ENCODE measurements around the gene CLCN7.

The CLCN7 gene

DNA sequence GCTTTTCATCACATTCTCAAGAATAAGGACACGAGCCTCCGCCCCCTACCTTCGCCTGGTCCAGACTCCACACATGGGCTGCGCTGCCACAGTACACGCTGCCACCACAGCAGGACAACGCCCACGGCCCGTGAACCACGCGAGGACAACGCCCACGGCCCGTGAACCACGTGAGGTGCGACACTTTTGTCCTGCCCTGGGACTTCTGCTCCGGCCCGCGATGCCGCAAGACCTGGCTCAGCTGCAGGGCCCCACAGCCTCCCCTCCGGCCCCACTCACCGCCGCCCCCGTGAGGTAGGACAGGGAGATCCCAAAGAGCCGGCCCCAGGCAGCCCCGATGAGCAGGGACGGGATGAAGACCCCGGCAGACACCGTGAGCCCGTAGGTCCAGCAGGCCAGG lies 24.6 kb downstream of the CLCN7 start:
- no peak overlapping the region for H3K27ac ChIP-seq (ENCODE audit: low read depth, low read length)
- H3K9me3 ChIP-seq (ENCODE audit: control insufficient read depth, insufficient read depth, low read length): no peaks in the 10 kb centered on the region
- H3K27me3 ChIP-seq (ENCODE audit: control insufficient read depth, insufficient read depth, low read length): no peaks in the 10 kb centered on the region
- peaks cover 70% of the 10 kb centered on the region for H3K36me3 ChIP-seq (ENCODE audit: control insufficient read depth, insufficient read depth, low read length)
- no peaks in the 10 kb centered on the region for H3K4me1 ChIP-seq (ENCODE audit: control insufficient read depth, insufficient read depth, low read length)
- no peak overlapping the region for H3K9ac ChIP-seq (ENCODE audit: low read depth, low read length)
- H3K4me3 ChIP-seq (ENCODE audit: low read depth, low read length): no peak overlapping the region

DNA sequence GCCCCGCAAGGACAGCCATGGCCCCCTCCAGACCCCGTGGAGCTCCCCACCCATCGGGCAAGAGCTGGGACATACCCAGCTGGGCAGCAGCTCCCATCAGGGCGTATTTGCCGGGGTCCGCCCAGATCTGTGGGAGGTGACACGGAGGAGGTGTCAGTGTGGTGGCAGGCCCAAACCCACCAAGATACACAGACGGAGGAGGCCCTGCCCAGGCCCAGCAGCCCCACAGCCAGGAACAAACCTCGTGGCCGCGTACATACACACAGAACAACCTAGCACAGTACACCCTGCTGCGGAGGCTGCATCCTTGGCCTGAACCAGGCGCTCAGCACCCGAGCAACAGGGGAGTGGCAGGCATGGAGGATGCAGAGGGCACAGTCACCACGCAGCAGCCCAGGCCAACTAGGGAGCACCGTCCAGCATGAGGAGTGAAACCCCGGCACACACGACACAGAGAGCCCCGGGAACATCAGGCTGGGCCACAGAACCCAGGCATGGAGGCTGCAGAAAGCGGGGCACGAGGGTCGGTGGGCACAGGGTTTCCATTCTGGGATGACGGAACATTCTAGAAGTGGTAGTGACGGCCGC lies 25.5 kb downstream of the CLCN7 start:
- peaks cover 62% of the 10 kb centered on the region for H3K36me3 ChIP-seq (ENCODE audit: control insufficient read depth, insufficient read depth, low read length)
- no peaks in the 10 kb centered on the region for H3K9me3 ChIP-seq (ENCODE audit: control insufficient read depth, insufficient read depth, low read length)
- H3K9ac ChIP-seq (ENCODE audit: low read depth, low read length): no peak overlapping the region; the same call in 1 of the 2 replicates
- H3K27me3 ChIP-seq (ENCODE audit: control insufficient read depth, insufficient read depth, low read length): no peaks in the 10 kb centered on the region
- H3K4me3 ChIP-seq (ENCODE audit: low read depth, low read length): no peak overlapping the region
- H3K4me1 ChIP-seq (ENCODE audit: control insufficient read depth, insufficient read depth, low read length): no peaks in the 10 kb centered on the region
- no peak overlapping the region for H3K27ac ChIP-seq (ENCODE audit: low read depth, low read length)

DNA sequence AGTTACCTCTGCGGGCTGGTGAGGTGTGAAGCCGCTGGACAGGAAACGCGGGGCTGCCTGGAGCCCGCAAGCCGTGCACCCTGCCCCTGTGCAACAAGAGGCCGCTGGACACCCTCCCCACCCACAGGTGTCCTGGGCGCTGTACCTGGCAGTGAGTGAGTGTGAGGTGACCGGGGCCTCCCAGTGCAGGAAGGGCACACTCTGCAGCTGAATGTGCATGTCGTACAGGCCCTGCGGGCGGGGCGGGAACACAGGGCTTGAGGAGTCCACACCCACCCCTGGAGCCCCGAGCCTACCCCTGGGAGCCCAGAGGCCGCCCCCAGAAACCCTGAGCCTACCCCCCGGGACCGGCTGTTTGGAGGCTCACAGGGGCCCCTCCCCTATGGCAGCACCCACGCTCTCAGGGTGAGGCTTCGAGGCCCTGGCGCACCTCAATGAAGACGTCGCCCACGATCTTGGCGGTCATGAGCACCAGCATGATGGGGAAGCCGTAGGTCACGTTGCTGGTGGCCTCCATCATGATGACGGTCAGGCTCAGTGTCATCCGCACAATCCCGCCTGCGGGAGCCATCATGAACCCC lies 26.2 kb downstream of the CLCN7 start:
- peaks cover 55% of the 10 kb centered on the region for H3K36me3 ChIP-seq (ENCODE audit: control insufficient read depth, insufficient read depth, low read length)
- H3K27me3 ChIP-seq (ENCODE audit: control insufficient read depth, insufficient read depth, low read length): no peaks in the 10 kb centered on the region
- no peaks in the 10 kb centered on the region for H3K4me1 ChIP-seq (ENCODE audit: control insufficient read depth, insufficient read depth, low read length)

DNA sequence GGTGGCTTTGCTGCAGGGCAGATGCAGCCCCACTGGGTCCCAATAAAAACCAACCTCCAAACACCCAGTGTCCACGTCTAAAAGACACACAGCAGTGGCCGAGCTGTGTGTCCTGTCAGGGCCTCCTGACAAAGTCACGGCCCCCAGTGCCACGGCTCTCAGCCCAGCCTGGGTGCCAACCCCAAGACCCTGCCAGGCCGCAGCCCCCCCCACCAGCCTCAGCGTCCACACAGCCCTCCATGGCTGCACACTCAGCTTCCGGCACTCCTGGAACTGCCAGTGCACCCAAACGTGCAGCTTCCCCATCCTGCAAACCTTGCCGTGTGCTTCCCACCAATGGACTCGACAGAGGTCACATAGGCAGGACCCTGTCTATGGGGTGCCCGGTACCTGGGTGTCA lies 26.9 kb downstream of the CLCN7 start:
- Histone ChIP-seq H3K27me3 (ENCODE audit: control insufficient read depth, insufficient read depth, low read length) (no peaks in the 10 kb centered on the region), H3K9me3 (ENCODE audit: control insufficient read depth, insufficient read depth, low read length) (no peaks in the 10 kb centered on the region), H3K4me3 (ENCODE audit: low read depth, low read length) (no peak overlapping the region), H3K9ac (ENCODE audit: low read depth, low read length) (no peak overlapping the region), H3K36me3 (ENCODE audit: control insufficient read depth, insufficient read depth, low read length) (peaks cover 49% of the 10 kb centered on the region), H3K27ac (ENCODE audit: low read depth, low read length) (no peak overlapping the region), H3K4me1 (ENCODE audit: control insufficient read depth, insufficient read depth, low read length) (no peaks in the 10 kb centered on the region)

More for the DNA sequence above, 26.2 kb downstream of the CLCN7 start:
- H3K4me3 ChIP-seq (ENCODE audit: low read depth, low read length): no peak overlapping the region
- H3K27ac ChIP-seq (ENCODE audit: low read depth, low read length): no peak overlapping the region
- no peak overlapping the region for H3K9ac ChIP-seq (ENCODE audit: low read depth, low read length)
- no peaks in the 10 kb centered on the region for H3K9me3 ChIP-seq (ENCODE audit: control insufficient read depth, insufficient read depth, low read length)

DNA sequence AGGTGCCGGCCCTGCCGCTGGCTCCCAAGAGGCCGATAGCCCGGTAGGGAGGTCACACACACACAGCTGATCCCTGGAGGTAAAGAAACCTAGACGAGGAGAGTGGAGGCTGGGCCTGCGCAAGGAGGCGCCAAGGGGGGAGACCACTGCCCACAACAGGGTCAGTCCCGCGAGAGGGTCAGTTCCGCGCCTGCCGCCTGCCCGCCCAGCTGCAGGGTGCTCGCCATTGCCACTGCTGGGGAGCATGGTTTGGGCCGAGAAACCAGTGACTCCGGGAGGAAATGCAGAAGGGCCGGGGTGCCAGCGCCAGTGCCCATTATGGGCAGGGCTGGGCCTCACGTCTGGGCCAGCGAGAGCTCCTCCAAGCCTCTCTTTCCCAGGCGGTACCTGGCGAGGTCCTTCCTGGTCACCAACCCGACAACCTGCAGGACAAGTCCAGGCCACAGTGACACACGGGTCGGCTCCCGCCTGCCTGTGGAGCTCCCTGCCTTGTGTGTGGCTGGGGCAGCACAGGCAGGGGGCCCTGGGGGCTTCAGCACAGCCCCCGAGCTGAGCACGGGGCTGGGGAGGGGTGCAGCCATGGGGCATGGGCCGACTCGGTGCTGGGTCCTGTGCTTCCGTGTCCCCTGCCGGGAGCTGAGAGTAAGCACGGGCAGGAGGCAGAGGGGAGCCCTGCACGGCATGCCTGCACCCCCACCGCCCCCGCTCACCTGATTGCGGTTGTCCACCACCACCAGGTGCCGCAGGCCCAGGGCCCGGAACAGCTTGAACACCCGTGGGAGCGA lies 28.3 kb downstream of the CLCN7 start:
- H3K9ac ChIP-seq (ENCODE audit: low read depth, low read length): no peak overlapping the region

DNA sequence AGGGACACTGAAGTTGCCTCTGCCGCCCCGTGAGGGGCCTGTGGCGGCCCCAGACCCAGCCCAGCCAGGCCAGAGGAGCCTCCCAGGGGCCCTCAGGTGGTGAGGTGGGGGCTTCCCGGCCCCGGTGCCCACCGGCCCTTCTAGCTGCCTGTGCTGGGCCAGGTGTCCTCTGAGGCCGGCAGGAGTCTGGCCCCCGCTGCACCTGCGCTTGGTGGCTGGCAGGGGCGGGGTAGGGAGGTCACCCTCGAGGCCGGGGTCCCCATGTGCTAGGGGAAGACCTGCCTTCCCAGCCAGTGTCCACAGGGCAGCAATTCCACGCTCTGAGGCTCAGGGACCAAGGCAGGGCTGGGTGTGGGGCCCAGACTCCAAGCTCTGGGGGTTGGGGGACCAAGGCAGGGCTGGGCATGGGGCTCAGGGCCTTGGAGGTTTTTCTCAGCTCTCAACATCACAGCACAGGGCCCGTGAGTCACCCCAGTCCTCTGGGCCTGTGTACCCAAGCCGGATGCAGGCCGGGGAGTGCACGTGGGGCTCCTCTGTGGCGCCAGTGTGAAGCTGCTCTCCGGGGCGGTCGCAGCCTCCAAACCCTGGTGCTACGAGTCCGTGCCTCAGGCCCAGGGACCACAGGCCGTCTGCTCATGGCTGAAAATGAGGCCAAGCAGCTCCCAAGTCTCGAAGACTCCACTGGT lies 29.2 kb downstream of the CLCN7 start:
- Histone ChIP-seq H3K9ac (ENCODE audit: low read depth, low read length) (no peak overlapping the region), H3K4me3 (ENCODE audit: low read depth, low read length) (no peak overlapping the region), H3K4me1 (ENCODE audit: control insufficient read depth, insufficient read depth, low read length) (no peaks in the 10 kb centered on the region), H3K9me3 (ENCODE audit: control insufficient read depth, insufficient read depth, low read length) (no peaks in the 10 kb centered on the region), H3K27ac (ENCODE audit: low read depth, low read length) (no peak overlapping the region), H3K27me3 (ENCODE audit: control insufficient read depth, insufficient read depth, low read length) (no peaks in the 10 kb centered on the region), H3K36me3 (ENCODE audit: control insufficient read depth, insufficient read depth, low read length) (peaks cover 31% of the 10 kb centered on the region)

More for the DNA sequence above, 28.3 kb downstream of the CLCN7 start:
- no peak overlapping the region for H3K27ac ChIP-seq (ENCODE audit: low read depth, low read length)
- peaks cover 39% of the 10 kb centered on the region for H3K36me3 ChIP-seq (ENCODE audit: control insufficient read depth, insufficient read depth, low read length)
- H3K9me3 ChIP-seq (ENCODE audit: control insufficient read depth, insufficient read depth, low read length): no peaks in the 10 kb centered on the region
- no peaks in the 10 kb centered on the region for H3K4me1 ChIP-seq (ENCODE audit: control insufficient read depth, insufficient read depth, low read length)
- no peak overlapping the region for H3K4me3 ChIP-seq (ENCODE audit: low read depth, low read length)
- H3K27me3 ChIP-seq (ENCODE audit: control insufficient read depth, insufficient read depth, low read length): no peaks in the 10 kb centered on the region

DNA sequence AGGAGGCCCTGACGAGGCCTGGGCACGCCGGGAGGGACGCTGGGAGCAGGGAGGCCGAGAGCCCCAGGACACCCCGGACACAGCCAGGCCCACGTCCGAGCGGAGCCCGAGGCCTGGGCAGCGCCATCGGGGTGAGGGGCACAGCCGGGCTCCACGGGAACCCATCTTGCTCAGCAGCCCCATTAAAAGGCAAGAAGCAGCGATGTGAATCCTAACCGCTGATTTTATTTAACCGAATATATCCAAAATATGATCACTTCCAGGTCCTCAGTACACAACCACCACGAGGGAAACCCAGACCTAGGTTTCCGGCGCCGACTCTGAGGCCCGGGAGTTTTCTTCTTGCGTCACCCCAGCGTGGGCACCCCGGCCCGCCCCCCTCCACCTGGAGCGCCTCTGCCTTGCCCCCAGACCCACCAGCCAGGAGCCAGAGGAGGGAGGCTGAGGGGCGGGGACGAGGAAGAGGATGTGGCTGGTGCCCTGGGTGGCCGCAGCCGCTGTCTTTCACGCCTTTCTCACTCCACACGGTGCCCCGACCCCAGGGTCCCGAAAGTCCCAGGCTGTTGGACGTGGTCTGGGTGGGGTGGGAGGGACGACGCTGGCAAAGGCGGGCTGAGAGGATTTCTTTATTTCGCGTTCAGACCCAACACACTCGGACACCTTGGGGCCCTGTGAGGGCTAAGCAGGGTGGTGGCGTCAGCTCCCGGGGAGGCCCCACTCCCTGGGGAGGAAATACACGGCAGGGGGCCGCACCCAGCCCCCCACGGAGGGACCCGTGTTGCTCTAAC lies 29.9 kb downstream of the CLCN7 start:
- Histone ChIP-seq H3K36me3 (ENCODE audit: control insufficient read depth, insufficient read depth, low read length) (peaks cover 28% of the 10 kb centered on the region), H3K27ac (ENCODE audit: low read depth, low read length) (no peak overlapping the region), H3K27me3 (ENCODE audit: control insufficient read depth, insufficient read depth, low read length) (no peaks in the 10 kb centered on the region), H3K4me1 (ENCODE audit: control insufficient read depth, insufficient read depth, low read length) (no peaks in the 10 kb centered on the region), H3K4me3 (ENCODE audit: low read depth, low read length) (no peak overlapping the region), H3K9me3 (ENCODE audit: control insufficient read depth, insufficient read depth, low read length) (no peaks in the 10 kb centered on the region), H3K9ac (ENCODE audit: low read depth, low read length) (no peak overlapping the region)

DNA sequence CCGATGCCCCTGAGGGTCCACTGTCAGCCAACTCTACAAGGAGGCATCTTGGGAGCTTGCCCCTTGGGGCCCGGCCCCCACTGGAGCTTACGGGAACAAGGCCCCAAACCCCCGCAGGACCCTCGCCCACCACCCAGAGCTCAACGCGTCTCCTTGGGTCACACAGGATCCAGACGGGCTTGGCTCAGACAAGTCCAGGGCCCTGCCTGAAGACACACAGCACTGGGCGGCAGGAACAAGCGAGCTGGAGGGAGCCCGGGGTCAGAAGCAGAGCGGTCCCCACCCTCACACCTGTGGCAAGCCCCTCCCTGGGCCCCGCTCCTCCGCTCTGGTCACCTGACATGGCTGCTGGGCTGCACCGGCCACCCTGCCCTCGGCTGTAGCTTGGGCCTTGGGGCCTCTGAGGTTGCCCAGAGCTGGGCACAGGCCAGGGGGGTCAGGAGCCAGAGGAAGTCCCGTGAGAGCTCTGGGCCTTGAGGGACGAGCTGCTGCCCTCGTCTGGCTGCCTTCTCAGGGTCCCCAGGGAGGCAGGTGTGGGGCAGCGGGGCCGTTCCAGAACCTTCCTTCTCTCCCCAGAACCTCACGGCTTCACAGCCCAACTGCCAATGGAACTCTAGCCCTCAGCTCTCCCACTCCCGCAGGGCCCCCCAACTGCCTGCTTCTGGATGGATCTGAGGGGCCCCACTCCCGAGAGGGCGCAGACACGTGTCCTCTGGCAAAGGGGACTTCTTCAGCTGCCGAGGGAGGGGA lies 30.7 kb downstream of the CLCN7 start, which contains the start of gene CCDC154:
TSS of gene CCDC154 (minus strand) at position 577 of the 750 bp plus-strand sequence. CDS start at position 343, 234 bp downstream.
- Histone ChIP-seq H3K4me3 (ENCODE audit: low read depth, low read length) (no peak within 1 kb of the TSS), H3K36me3 (ENCODE audit: control insufficient read depth, insufficient read depth, low read length) (peaks cover 25% of the 10 kb centered on the region), H3K9ac (ENCODE audit: low read depth, low read length) (no peak within 1 kb of the TSS), H3K9me3 (ENCODE audit: control insufficient read depth, insufficient read depth, low read length) (no peaks in the 10 kb centered on the region), H3K27me3 (ENCODE audit: control insufficient read depth, insufficient read depth, low read length) (no peaks in the 10 kb centered on the region), H3K27ac (ENCODE audit: low read depth, low read length) (no peak within 1 kb of the TSS), H3K4me1 (ENCODE audit: control insufficient read depth, insufficient read depth, low read length) (no peaks in the 10 kb centered on the region)

DNA sequence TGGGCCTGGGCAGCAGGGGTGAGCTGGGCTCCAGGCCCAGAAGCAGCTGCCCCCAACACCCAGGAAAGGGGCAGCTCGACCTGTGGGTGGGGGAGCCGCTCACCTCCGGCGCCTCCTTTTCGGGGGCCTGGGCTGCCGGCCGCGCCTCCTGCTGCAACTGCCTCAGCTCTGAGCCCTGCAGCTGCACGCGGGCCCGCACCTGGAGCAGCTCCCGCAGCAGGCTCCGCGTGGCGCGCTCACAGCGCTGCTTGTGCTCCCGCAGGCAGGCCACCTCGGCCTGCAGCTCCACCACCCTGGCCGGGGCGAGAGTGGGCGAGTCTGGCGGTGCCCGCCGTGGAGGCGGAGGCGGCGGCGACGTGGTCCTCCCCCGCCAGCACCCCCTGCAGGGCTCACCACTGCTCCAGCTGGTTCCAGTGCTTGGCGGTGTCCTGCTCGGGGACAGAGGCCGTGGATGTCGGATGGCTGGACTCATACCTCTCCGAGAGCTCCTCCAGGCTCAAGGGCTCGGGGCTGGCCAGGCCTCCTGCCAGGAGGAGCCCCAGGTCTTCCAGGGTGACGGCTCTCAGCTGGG lies 31.3 kb downstream of the CLCN7 start:
- no peak overlapping the region for H3K4me3 ChIP-seq (ENCODE audit: low read depth, low read length)
- no peak overlapping the region for H3K9ac ChIP-seq (ENCODE audit: low read depth, low read length)
- peaks cover 20% of the 10 kb centered on the region for H3K36me3 ChIP-seq (ENCODE audit: control insufficient read depth, insufficient read depth, low read length)
- no peaks in the 10 kb centered on the region for H3K9me3 ChIP-seq (ENCODE audit: control insufficient read depth, insufficient read depth, low read length)
- H3K27ac ChIP-seq (ENCODE audit: low read depth, low read length): no peak overlapping the region
- no peaks in the 10 kb centered on the region for H3K27me3 ChIP-seq (ENCODE audit: control insufficient read depth, insufficient read depth, low read length)
- no peaks in the 10 kb centered on the region for H3K4me1 ChIP-seq (ENCODE audit: control insufficient read depth, insufficient read depth, low read length)

DNA sequence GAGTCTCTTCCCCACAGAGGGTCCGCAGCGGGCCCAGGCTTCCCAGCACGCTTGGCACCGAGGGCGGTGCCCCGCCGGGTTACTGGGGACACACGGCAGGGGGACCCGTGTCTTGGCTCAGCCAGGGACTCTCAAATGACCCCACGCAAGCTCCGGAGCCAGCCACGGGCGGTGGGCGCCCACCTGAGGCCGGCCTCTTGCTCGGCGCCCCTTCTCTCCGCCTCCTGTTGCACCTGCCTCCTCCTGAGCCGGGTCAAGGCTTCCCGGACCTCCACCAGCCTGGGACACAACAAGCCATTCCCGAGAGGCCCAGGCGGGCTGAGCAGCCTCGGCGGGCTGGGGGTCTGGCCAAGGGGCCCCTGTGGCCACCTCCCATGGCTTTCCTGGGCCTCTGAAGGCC lies 32.1 kb downstream of the CLCN7 start:
- Histone ChIP-seq H3K9ac (ENCODE audit: low read depth, low read length) (no peak overlapping the region), H3K9me3 (ENCODE audit: control insufficient read depth, insufficient read depth, low read length) (no peaks in the 10 kb centered on the region), H3K27me3 (ENCODE audit: control insufficient read depth, insufficient read depth, low read length) (no peaks in the 10 kb centered on the region), H3K4me1 (ENCODE audit: control insufficient read depth, insufficient read depth, low read length) (no peaks in the 10 kb centered on the region), H3K4me3 (ENCODE audit: low read depth, low read length) (no peak overlapping the region), H3K36me3 (ENCODE audit: control insufficient read depth, insufficient read depth, low read length) (peaks cover 13% of the 10 kb centered on the region; the same call in 1 of the 2 replicates), H3K27ac (ENCODE audit: low read depth, low read length) (no peak overlapping the region)
